Progenitor cell of endocrine pancreas (in vitro differentiated cells): ENCODE data around the gene MAD1L1. TPM values are rescaled to one million over a fixed set of nuclear protein-coding genes. Genes with fewer than 3 reads are reported as not detected.

Experiments
- DNase-seq: peaks from one replicate; pipeline ENCODE4 v3.0.0; 2021; ENCODE audit warnings: low spot score; ENCODE audit not compliant: unreplicated experiment
- H3K27ac Mint-ChIP-seq: 2 replicates; pipeline ENCODE4 v1.8.0; 2021; ENCODE audit warnings: mild to moderate bottlenecking, moderate library complexity, mixed read lengths
- H3K27me3 Mint-ChIP-seq: 2 replicates; pipeline ENCODE4 v1.8.0; 2021; ENCODE audit warnings: mixed read lengths
- H3K36me3 Mint-ChIP-seq: 2 replicates; pipeline ENCODE4 v1.8.0; 2022; ENCODE audit warnings: mixed read lengths; ENCODE audit not compliant: insufficient read depth
- H3K4me1 Mint-ChIP-seq: 2 replicates; pipeline ENCODE4 v1.8.0; 2021; ENCODE audit warnings: low read depth, mixed read lengths
- H3K4me3 Mint-ChIP-seq: 2 replicates; pipeline ENCODE4 v1.8.0; 2021; ENCODE audit warnings: low read depth, mild to moderate bottlenecking, moderate library complexity, mixed read lengths
- H3K9me3 Mint-ChIP-seq: 2 replicates; pipeline ENCODE4 v1.8.0; 2021; ENCODE audit warnings: low read depth, mixed read lengths
- CTCF ChIP-seq: fragments of 200-600 bp; sonication (generic); IDR thresholded peaks from one replicate; pipeline ENCODE4 v1.5.0; 2021; ENCODE audit warnings: antibody characterized with exemption, mild to moderate bottlenecking; ENCODE audit not compliant: unreplicated experiment
- total RNA-seq: library from RNA; stranded (reverse); gene quantifications from 2 replicates; pipeline ENCODE4 v1.2.1, GENCODE V29; 2021

MAD1L1 gene
- total RNA-seq, 1 donor from 2014 or later = 49.8 TPM

DNA sequence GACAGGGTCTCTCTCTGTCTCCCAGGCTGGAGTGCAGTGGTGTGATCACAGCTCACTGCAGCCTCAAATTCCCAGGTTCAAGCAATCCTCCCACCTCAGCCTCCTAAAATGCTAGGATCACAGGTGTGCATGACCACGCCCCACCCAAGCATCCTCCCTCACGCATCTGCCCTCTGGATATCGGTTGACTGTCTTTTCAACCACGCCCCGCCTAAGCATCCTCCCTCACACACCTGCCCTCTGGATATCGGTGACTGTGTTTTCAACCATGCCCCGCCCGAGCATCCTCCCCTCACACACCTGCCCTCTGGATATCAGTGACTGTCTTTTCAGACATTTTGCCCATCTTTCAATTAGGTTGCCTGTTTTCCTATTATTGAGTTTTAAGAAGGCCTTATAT, 140.5 kb downstream of the MAD1L1 start:
- no peak overlapping the region for H3K4me3 Mint-ChIP-seq
- peaks cover 14% of the 10 kb centered on the region for H3K36me3 Mint-ChIP-seq
- peaks cover 7% of the 10 kb centered on the region for H3K9me3 Mint-ChIP-seq
- TF ChIP-seq CTCF = no peak
- no peaks in the 10 kb centered on the region for H3K4me1 Mint-ChIP-seq
- no peak for DNase-seq
- no peaks in the 10 kb centered on the region for H3K27me3 Mint-ChIP-seq
- no peak overlapping the region for H3K27ac Mint-ChIP-seq

- Mint-ChIP-seq H3K4me3 (no peak overlapping the region), H3K36me3 (peaks cover 14% of the 10 kb centered on the region), H3K4me1 (no peaks in the 10 kb centered on the region), H3K9me3 (peaks cover 7% of the 10 kb centered on the region), H3K27me3 (no peaks in the 10 kb centered on the region), H3K27ac (peak overlapping the region; percentile 37)
- DNase-seq = no peak
- no peak for TF ChIP-seq CTCF
Observed at GRCh38 chr7:2090526-2091520, 141.9 kb downstream of the MAD1L1 start.

DNA sequence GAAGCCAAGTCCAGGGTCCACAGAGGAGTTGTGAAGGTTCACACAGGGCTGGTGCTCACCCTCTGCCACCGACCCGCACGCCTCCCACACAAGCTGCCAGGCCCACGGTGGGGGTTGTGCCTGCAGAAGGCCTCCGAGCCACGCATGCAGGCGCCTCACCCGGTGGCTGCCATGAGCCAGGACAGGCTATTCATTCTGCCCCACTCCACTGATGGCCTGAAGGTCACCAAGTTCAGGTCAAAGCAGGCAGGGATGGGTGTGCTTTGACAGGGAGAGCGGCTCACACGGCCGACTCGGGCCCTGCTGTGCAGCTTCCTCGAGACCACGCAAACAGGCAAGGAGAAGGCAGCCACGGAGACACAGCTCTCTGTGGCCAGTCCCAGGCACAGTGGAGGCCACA, 143.9 kb downstream of the MAD1L1 start:
- peaks cover 7% of the 10 kb centered on the region for H3K9me3 Mint-ChIP-seq
- no peak overlapping the region for H3K27ac Mint-ChIP-seq
- TF ChIP-seq CTCF = no peak
- H3K36me3 Mint-ChIP-seq = peaks cover 14% of the 10 kb centered on the region
- no peaks in the 10 kb centered on the region for H3K27me3 Mint-ChIP-seq
- no peak overlapping the region for H3K4me3 Mint-ChIP-seq
- H3K4me1 Mint-ChIP-seq = no peaks in the 10 kb centered on the region
- DNase-seq = no peak

DNA sequence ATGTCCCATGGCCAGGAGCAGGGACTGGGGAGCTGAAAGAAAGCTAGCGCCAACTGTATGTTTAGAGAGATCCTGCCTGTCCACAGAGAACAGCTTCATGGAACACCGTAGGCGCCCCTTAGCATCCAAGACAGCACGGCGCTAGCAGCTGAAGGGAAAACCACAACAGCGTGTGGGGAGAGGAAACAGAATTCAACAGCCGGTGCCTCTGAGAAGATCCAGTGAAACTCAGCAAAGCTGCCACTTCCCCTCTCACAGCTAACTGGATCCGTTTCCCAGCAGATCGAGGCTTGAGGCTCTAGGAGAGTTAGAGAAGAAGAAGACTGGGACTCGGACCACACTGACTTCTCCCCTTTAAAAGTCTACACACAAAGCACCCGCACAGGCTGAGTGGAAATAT, 145.0 kb downstream of the MAD1L1 start:
- Mint-ChIP-seq H3K36me3 (peaks cover 13% of the 10 kb centered on the region), H3K4me3 (no peak overlapping the region), H3K27me3 (no peaks in the 10 kb centered on the region), H3K4me1 (peaks cover 2% of the 10 kb centered on the region), H3K9me3 (peaks cover 7% of the 10 kb centered on the region), H3K27ac (no peak overlapping the region)
- TF ChIP-seq CTCF = no peak
- no peak for DNase-seq

DNA sequence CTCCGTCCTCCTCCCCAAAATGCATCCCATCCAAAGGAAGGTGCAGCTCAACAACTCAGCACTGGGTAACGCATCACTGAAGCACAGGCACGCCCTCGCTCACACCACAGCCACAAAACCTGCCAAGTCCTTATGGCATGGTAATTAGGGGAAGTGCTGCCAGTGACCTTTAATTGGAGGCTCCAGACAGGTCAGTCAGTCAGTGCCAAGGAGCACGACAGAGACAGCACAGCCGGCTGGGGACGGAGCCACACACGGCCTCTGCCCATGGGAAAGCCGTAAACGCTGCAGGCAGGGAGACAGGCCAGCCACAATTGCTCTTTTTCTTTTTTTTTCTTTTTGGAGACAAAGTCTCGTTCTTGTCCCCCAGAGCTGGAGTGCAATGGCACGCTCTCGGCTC, 146.5 kb downstream of the MAD1L1 start:
- no peak for TF ChIP-seq CTCF
- Mint-ChIP-seq H3K4me1 (peaks cover 7% of the 10 kb centered on the region), H3K4me3 (no peak overlapping the region), H3K36me3 (peaks cover 6% of the 10 kb centered on the region), H3K9me3 (no peaks in the 10 kb centered on the region), H3K27ac (no peak overlapping the region), H3K27me3 (no peaks in the 10 kb centered on the region)
- DNase-seq = no peak
